ENCODE measurements around the gene CAMSAP1. TPM values are rescaled to one million over a fixed set of nuclear protein-coding genes. Genes with fewer than 3 reads are reported as not detected.

The CAMSAP1 gene
- total RNA-seq, 1 experiment from 2014 or later = 52.7 TPM

DNA sequence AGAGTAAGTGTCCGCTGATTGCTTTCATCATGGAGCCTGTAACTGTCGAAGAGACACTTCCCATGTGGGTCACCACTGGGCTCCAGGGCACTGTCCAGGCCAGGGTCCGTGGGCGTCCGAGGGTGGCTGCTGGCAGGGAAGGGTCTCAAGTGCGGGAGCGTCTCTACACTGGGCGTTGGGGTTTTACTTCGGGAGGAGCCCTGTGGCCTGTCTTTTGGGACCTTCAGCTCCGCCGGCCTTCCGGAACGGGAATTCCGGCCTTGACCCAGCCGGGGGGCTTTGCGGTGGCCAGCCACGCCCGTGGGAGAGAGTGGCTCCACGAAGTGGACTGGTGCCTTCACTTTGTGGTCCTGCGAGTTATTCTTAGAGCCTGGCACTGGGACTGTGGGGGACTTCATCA lies 86.2 kb downstream of the CAMSAP1 start:
- no peak overlapping the region for H4K5ac ChIP-seq (ENCODE audit: insufficient read length, low read depth, low read length)
- H3K9me3 Mint-ChIP-seq = no peaks in the 10 kb centered on the region
- H2BK5ac ChIP-seq (ENCODE audit: insufficient read length, low read length) = no peak overlapping the region
- no CpG with 5 or more reads among the region's 20 CpGs for WGBS (ENCODE audit: extremely low coverage, insufficient read length, low lambda C conversion rate)
- peak overlapping the region in 1 of 3 experiments; percentile 25; a peak in 1 of 7 replicates for H3K27ac Mint-ChIP-seq
- H3K9ac ChIP-seq (ENCODE audit: extremely low read depth, insufficient read length, low read length) = no peak overlapping the region
- H4K8ac ChIP-seq (replicated peaks; ENCODE audit: insufficient read length, low read depth, low read length) = no peak overlapping the region
- H3K14ac ChIP-seq (ENCODE audit: insufficient read depth, low read length) = no peak overlapping the region
- TF ChIP-seq, protein P1, sequence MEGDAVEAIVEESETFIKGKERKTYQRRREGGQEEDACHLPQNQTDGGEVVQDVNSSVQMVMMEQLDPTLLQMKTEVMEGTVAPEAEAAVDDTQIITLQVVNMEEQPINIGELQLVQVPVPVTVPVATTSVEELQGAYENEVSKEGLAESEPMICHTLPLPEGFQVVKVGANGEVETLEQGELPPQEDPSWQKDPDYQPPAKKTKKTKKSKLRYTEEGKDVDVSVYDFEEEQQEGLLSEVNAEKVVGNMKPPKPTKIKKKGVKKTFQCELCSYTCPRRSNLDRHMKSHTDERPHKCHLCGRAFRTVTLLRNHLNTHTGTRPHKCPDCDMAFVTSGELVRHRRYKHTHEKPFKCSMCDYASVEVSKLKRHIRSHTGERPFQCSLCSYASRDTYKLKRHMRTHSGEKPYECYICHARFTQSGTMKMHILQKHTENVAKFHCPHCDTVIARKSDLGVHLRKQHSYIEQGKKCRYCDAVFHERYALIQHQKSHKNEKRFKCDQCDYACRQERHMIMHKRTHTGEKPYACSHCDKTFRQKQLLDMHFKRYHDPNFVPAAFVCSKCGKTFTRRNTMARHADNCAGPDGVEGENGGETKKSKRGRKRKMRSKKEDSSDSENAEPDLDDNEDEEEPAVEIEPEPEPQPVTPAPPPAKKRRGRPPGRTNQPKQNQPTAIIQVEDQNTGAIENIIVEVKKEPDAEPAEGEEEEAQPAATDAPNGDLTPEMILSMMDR (conservative IDR thresholded peaks at IDR 0.05) = no peak
- H3K56ac ChIP-seq (ENCODE audit: insufficient read length, low read depth, low read length) = no peak overlapping the region
- H3K27ac ChIP-seq (ENCODE audit: insufficient read length, low read depth, low read length) = no peak overlapping the region
- no peak overlapping the region for H2AFZ ChIP-seq (ENCODE audit: low read length)
- no peak overlapping the region for H3K23ac ChIP-seq (ENCODE audit: insufficient read length, low read depth, low read length)
- H2AK5ac ChIP-seq (ENCODE audit: insufficient read length, low read length) = no peak overlapping the region
- H3K4me1 ChIP-seq (ENCODE audit: insufficient read depth, low read length) = no peaks in the 10 kb centered on the region
- no peak overlapping the region for H3K4me3 Mint-ChIP-seq
- H3K9me3 ChIP-seq (ENCODE audit: control insufficient read depth, low read depth, low read length) = no peaks in the 10 kb centered on the region
- peaks cover 2% of the 10 kb centered on the region for H4K20me1 ChIP-seq (ENCODE audit: control insufficient read depth, insufficient read depth, insufficient read length)
- H3K27me3 ChIP-seq (ENCODE audit: insufficient read depth, low read length) = no peaks in the 10 kb centered on the region
- no peak overlapping the region for H3K4me2 ChIP-seq (ENCODE audit: insufficient read depth, insufficient read length, low read length)
- no peaks in the 10 kb centered on the region for H3K79me1 ChIP-seq (ENCODE audit: insufficient read depth, low read depth, low read length, poor library complexity, severe bottlenecking)
- no peak overlapping the region for H4K91ac ChIP-seq (ENCODE audit: insufficient read length, low read depth, low read length)
- H2BK12ac ChIP-seq (ENCODE audit: insufficient read length, low read depth, low read length) = no peak overlapping the region
- no peak overlapping the region for H2BK20ac ChIP-seq (ENCODE audit: low read depth, low read length, poor library complexity, severe bottlenecking)
- peak; percentile 19 for DNase-seq
- no peak overlapping the region for H3K18ac ChIP-seq (ENCODE audit: insufficient read length, low read depth, low read length)
- no peak overlapping the region for H2BK15ac ChIP-seq (ENCODE audit: low read depth, low read length)
- H2BK120ac ChIP-seq (ENCODE audit: low read depth, low read length, poor library complexity, severe bottlenecking) = no peak overlapping the region
- H3K23me2 ChIP-seq (ENCODE audit: insufficient read length, low read depth, low read length, poor library complexity, severe bottlenecking) = no peaks in the 10 kb centered on the region
- H3K79me2 ChIP-seq (ENCODE audit: insufficient read depth, low read length) = 0 out of 2 replicates have a peak, but pooled peaks cover 1% of the 10 kb centered on the region
- H3T11ph ChIP-seq (ENCODE audit: low read length) = no peak overlapping the region
- no peak overlapping the region for H3K4ac ChIP-seq (ENCODE audit: low read depth, low read length)
- peaks cover 42 to 90% (median 77%) of the 10 kb centered on the region in 3 experiments for H3K36me3 Mint-ChIP-seq (ENCODE audit: insufficient read depth in 1 of 3, low read depth in 3 of 3)
- peaks cover 2% of the 10 kb centered on the region; the same call in 1 of the 2 replicates for H3K27me3 Mint-ChIP-seq (ENCODE audit: low read depth)
- no peaks in the 10 kb centered on the region for H3K4me1 Mint-ChIP-seq

Data from H9 (cell line).